K562 (cell line): ENCODE data around the gene FGF5. TPM values are rescaled to one million over a fixed set of nuclear protein-coding genes. Genes with fewer than 3 reads are reported as not detected.
A peak's percentile ranks its signal among the peaks of the same experiment; 100 is the strongest.

Experiments
- ATAC-seq: fragments of 200-7000 bp; cut with Tn5 transposase; 3 replicates; pipeline ENCODE4 v1.9.1; 2020; ENCODE audit warnings: moderate library complexity
- BruUV-seq: library from RNA; stranded (reverse); fragments of 400-500 nt; replicated peaks from 2 replicates; lab custom pipeline; 2021; lab: Mats Ljungman, UMichigan
- CTCF ChIA-PET: fragments of 300-600 bp; formaldehyde crosslinking; extraction: SDS; loops from one replicate; lab custom pipeline; 2021; ENCODE audit warnings: low intra/inter-chr PET ratio; lab: Yijun Ruan, JAX
- POLR2A ChIA-PET: fragments of 300-600, 350-650 bp; sonication (Branson Sonifier 250); formaldehyde crosslinking; extraction: SDS; loops from one replicate; lab custom pipeline; 2021; ENCODE audit warnings: antibody characterized with exemption, inconsistent platforms; lab: Yijun Ruan, JAX
- DNase-seq, 4 experiments: peaks; one replicate each; pipeline versions ENCODE4 v3.0.0 to v3.0.0-alpha.2; 2011 to 2018; ENCODE audit warnings: low spot score in 3 of 4, mixed read lengths in 3 of 4; ENCODE audit errors: extremely low read depth in 1 of 4
- FAIRE-seq: peaks from 2 replicates; lab custom pipeline; 2011; peaks lifted over from hg19 to GRCh38; lab: Jason Lieb, UNC
- H2AFZ ChIP-seq: 2 replicates; pipeline ENCODE4 v1.6.0; 2011; ENCODE audit warnings: low read depth, low read length, control low read depth, inconsistent platforms
- H3K27ac ChIP-seq: fragments of 200-600 bp; 3 replicates; pipeline ENCODE4 v1.8.0; 2011; ENCODE audit warnings: low read depth, mild to moderate bottlenecking, control low read depth, inconsistent platforms, low read length, moderate library complexity, mixed read lengths; ENCODE audit errors: extremely low read depth
- H3K27me3 ChIP-seq, 2 experiments: fragments of 300-600 bp in 1 of 2; 2 replicates in 1 of 2; 3 replicates in 1 of 2; pipeline versions ENCODE4 v1.6.0 to v1.8.0; 2011; ENCODE audit warnings: inconsistent platforms in 2 of 2, low read length in 2 of 2, mild to moderate bottlenecking in 1 of 2, mixed read lengths in 1 of 2, moderate library complexity in 1 of 2; ENCODE audit not compliant: control insufficient read depth in 2 of 2, insufficient read depth in 2 of 2
- H3K36me3 ChIP-seq: fragments of 300-600 bp; 3 replicates; pipeline ENCODE4 v1.8.0; 2011; ENCODE audit warnings: mild to moderate bottlenecking, low read length, inconsistent platforms; ENCODE audit not compliant: control insufficient read depth, insufficient read depth
- H3K4me1 ChIP-seq, 2 experiments: fragments of 200-600 bp in 1 of 2; replicated peaks in 1 of 2; 2 replicates in 1 of 2; 3 replicates in 1 of 2; pipeline versions ENCODE4 v1.5.1 to v1.8.0; 2011; ENCODE audit warnings: inconsistent platforms in 2 of 2, low read length in 2 of 2, mild to moderate bottlenecking in 1 of 2, mixed read lengths in 1 of 2, moderate library complexity in 1 of 2; ENCODE audit not compliant: control insufficient read depth in 2 of 2, insufficient read depth in 2 of 2
- H3K4me2 ChIP-seq: 2 replicates; pipeline ENCODE4 v1.6.1; 2011; ENCODE audit warnings: low read length, control low read depth, inconsistent platforms, mixed read lengths; ENCODE audit not compliant: insufficient read depth
- H3K4me3 ChIP-seq: fragments of 200-600 bp; sonication (generic), shearing (Covaris generic); 2 replicates; pipeline ENCODE4 v1.5.1; 2016; ENCODE audit warnings: control low read depth, inconsistent platforms
- H3K79me2 ChIP-seq: fragments of 200-600 bp; 3 replicates; pipeline ENCODE4 v1.8.0; 2011; ENCODE audit warnings: low read length, inconsistent platforms; ENCODE audit not compliant: control insufficient read depth, insufficient read depth
- H3K9ac ChIP-seq, 2 experiments: 2 replicates each; pipeline versions ENCODE4 v1.6.0 to v1.6.1; 2011; ENCODE audit warnings: low read depth in 2 of 2, low read length in 2 of 2, control low read depth in 1 of 2, inconsistent platforms in 1 of 2, mild to moderate bottlenecking in 1 of 2, mixed read lengths in 1 of 2; ENCODE audit not compliant: insufficient read depth in 1 of 2
- H3K9me1 ChIP-seq: one replicate; pipeline ENCODE4 v1.6.0; 2011; ENCODE audit warnings: inconsistent platforms, mild to moderate bottlenecking, low read length, moderate library complexity; ENCODE audit not compliant: control insufficient read depth, insufficient read depth
- H3K9me3 ChIP-seq: replicated peaks from 2 replicates; pipeline ENCODE4 v1.5.1; 2011; ENCODE audit warnings: low read depth, low read length, inconsistent platforms; ENCODE audit not compliant: control insufficient read depth, insufficient read depth
- H4K20me1 ChIP-seq: replicated peaks from 2 replicates; pipeline ENCODE4 v1.6.1; 2011; ENCODE audit warnings: low read length, inconsistent platforms, mixed read lengths; ENCODE audit not compliant: control insufficient read depth, insufficient read depth
- ERF ChIP-seq: fragments of 450-650 bp; formaldehyde crosslinking; IDR thresholded peaks from 2 replicates; pipeline ENCODE4 v1.4.0; 2020; ENCODE audit warnings: mild to moderate bottlenecking, mixed read lengths
- ESRRB ChIP-seq: fragments of 250-450 bp; sonication (Bioruptor Pico); IDR thresholded peaks from 2 replicates; pipeline ENCODE4 v1.5.0; 2020; ENCODE audit warnings: mild to moderate bottlenecking, moderate library complexity, borderline replicate concordance
- JUNB ChIP-seq: fragments of 450-650 bp; formaldehyde crosslinking; conservative IDR thresholded peaks from 2 replicates; pipeline ENCODE4 v1.4.0; 2020; ENCODE audit warnings: mild to moderate bottlenecking
- NBN ChIP-seq: fragments of 450-650 bp; IDR thresholded peaks from 2 replicates; pipeline ENCODE4 v1.6.1; 2016; ENCODE audit warnings: low read depth, mild to moderate bottlenecking
- POLR2G ChIP-seq: fragments of 200-400 bp; formaldehyde crosslinking; IDR thresholded peaks from 2 replicates; pipeline ENCODE4 v1.6.1; 2017; ENCODE audit warnings: low read depth, mild to moderate bottlenecking, antibody characterized with exemption, low read length, moderate library complexity
- RFX1 ChIP-seq: fragments of 450-650 bp; IDR thresholded peaks from 2 replicates; pipeline ENCODE4 v1.6.1; 2016; ENCODE audit warnings: mild to moderate bottlenecking, moderate library complexity
- RNF2 ChIP-seq: sonication (generic); IDR thresholded peaks from 2 replicates; pipeline ENCODE4 v1.6.1; 2016
- SMAD4 ChIP-seq: fragments of 250-450 bp; sonication (Bioruptor Pico); conservative IDR thresholded peaks from 2 replicates; pipeline ENCODE4 v1.8.0; 2021; ENCODE audit warnings: inconsistent platforms, mild to moderate bottlenecking, moderate library complexity
- XRCC3 ChIP-seq: fragments of 450-650 bp; IDR thresholded peaks from 2 replicates; pipeline ENCODE4 v1.6.1; 2017; ENCODE audit warnings: mild to moderate bottlenecking, moderate library complexity
- YY1 ChIP-seq, 3 experiments: IDR thresholded peaks; 2 replicates each; pipeline ENCODE4 v1.6.1; 2011; ENCODE audit warnings: low read length in 2 of 3, mild to moderate bottlenecking in 2 of 3, moderate library complexity in 2 of 3, borderline replicate concordance in 1 of 3, control low read depth in 1 of 3, low read depth in 1 of 3; ENCODE audit not compliant: insufficient read depth in 3 of 3, insufficient replicate concordance in 2 of 3, control insufficient read depth in 1 of 3, insufficient read length in 1 of 3; ENCODE audit errors: extremely low read depth in 1 of 3
- ZNF146 ChIP-seq: IDR thresholded peaks from one replicate; pipeline ENCODE4 v1.6.1; 2018; ENCODE audit warnings: missing compliant biosample characterization; ENCODE audit not compliant: unreplicated experiment
- ZNF24 ChIP-seq: fragments of 450-650 bp; IDR thresholded peaks from 2 replicates; pipeline ENCODE4 v1.6.1; 2016
- ZNF347 ChIP-seq: fragments of 450-650 bp; formaldehyde crosslinking; IDR thresholded peaks from 2 replicates; pipeline ENCODE4 v1.4.0; 2020; ENCODE audit warnings: low read depth, mild to moderate bottlenecking, moderate library complexity
- ZNF586 ChIP-seq: fragments of 450-650 bp; formaldehyde crosslinking; conservative IDR thresholded peaks from 2 replicates; pipeline ENCODE4 v1.4.0; 2020; ENCODE audit warnings: mild to moderate bottlenecking, moderate library complexity
- WGBS: fragments of 100-300 bp; shearing (Covaris generic); methylation state at CpG from one replicate; pipeline ENCODE4 v1.1.6; 2016; ENCODE audit warnings: low coverage, mixed read lengths; ENCODE audit not compliant: insufficient coverage; ENCODE audit errors: missing lambda C conversion rate; 5-methylcytosine and 5-hydroxymethylcytosine counted together
- in situ Hi-C: fragments of 300-500 bp; cut with MboI; formaldehyde crosslinking; loops from 4 replicates; pipeline ENCODE4 v1.15.0; 2018; ENCODE audit warnings: inconsistent platforms, mixed read lengths
- intact Hi-C: fragments of 100-400 bp; cut with micrococcal nuclease; formaldehyde crosslinking; loops from 2 replicates; pipeline ENCODE4 v1.14.2; 2022
- polyA plus RNA-seq, 8 experiments: library from polyadenylated mRNA; depleted of rRNA in 4 of 8; stranded (reverse) in 5 of 8; unstranded in 3 of 8; fragments of >200 nt; fragmentation: Nextera tagmentation in 2 of 8; fragmentation: Illumina TruSeq in 1 of 8; extraction: Ambion mirVana in 2 of 8; extraction: Trizol in 1 of 8; gene quantifications; 2 replicates each; pipeline versions ENCODE4 v1.2.1 to v1.2.3, GENCODE V29; 2011 to 2014; ENCODE audit warnings: inconsistent platforms in 1 of 8, missing spikeins in 1 of 8
- total RNA-seq, 7 experiments: library from RNA; depleted of rRNA in 6 of 7; stranded (reverse); fragments of >200 nt in 6 of 7; fragmentation: Illumina TruSeq in 2 of 7; extraction: Trizol in 2 of 7; gene quantifications; 2 replicates each; pipeline versions ENCODE4 v1.2.1 to v1.2.3, GENCODE V29; 2011 to 2021; ENCODE audit warnings: low replicate concordance in 1 of 7
- TF ChIP-seq, protein P1 (sequence below), 2 experiments: IDR thresholded peaks; 2 replicates each; pipeline ENCODE4 v1.6.1; 2012; ENCODE audit warnings: improper control_type of control experiment in 2 of 2, low read depth in 2 of 2, low read length in 2 of 2, borderline replicate concordance in 1 of 2
- TF ChIP-seq, protein P2 (sequence below): fragments of 250-450 bp; sonication (Bioruptor Pico); IDR thresholded peaks from 2 replicates; pipeline ENCODE4 v1.5.0; 2021

Gene FGF5
- total and polyA plus RNA-seq, 9 of the 15 experiments (the other 6 are each of a cell fraction or from before 2014, with no cell fraction given) = 0.38 to 2.7 (median 1.1) TPM

DNA sequence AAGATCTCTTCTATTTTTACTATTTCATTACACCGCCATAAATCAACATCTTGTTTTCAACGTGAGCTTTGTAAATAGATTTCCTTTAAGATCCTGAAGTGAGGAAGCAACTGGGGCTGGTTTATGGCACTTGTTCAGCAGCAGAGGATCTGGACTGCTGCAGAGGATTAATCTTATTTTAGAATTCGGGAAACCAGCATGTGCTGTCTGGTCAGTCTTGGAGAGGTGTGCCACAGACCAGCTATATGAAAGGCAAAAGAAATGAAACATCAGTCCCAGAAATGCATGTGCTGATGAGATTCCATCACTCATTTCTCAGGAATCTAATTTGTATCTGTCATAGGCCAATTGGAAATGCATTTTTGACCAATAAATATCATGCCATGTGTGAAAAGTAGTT, 45.8 kb upstream of the FGF5 start:
- Histone ChIP-seq H3K9me1 (no peaks in the 10 kb centered on the region), H3K79me2 (no peaks in the 10 kb centered on the region), H4K20me1 (no peaks in the 10 kb centered on the region), H3K4me1 (peaks cover 0 to 6% of the 10 kb centered on the region in 2 experiments; a peak in 2 of 5 replicates), H3K4me2 (no peak overlapping the region), H2AFZ (peak overlapping the region; percentile 46; the same call in 1 of the 2 replicates), H3K27ac (no peak overlapping the region), H3K36me3 (no peaks in the 10 kb centered on the region), H3K9me3 (no peaks in the 10 kb centered on the region), H3K27me3 (no peaks in the 10 kb centered on the region), H3K4me3 (no peak overlapping the region), H3K9ac (no peak overlapping the region)
- TF ChIP-seq NBN (no peak), ZNF24 (no peak), RNF2 (no peak), ERF (CRISPR knock-in tag) (no peak), ZNF347 (CRISPR knock-in tag) (no peak), RFX1 (no peak), ESRRB (CRISPR knock-in tag) (no peak), ZNF146 (CRISPR knock-in tag) (no peak), POLR2G (no peak), YY1 (IDR thresholded peaks at IDR 0.05; ENCODE audit: borderline replicate concordance in 1 of 3, control insufficient read depth in 1 of 3, extremely low read depth in 1 of 3, insufficient read depth in 3 of 3, insufficient read length in 1 of 3, insufficient replicate concordance in 2 of 3, low read depth in 1 of 3, low read length in 2 of 3) (no peak), JUNB (CRISPR knock-in tag) (no peak), SMAD4 (CRISPR knock-in tag) (no peak), XRCC3 (no peak), ZNF586 (CRISPR knock-in tag) (no peak)
- TF ChIP-seq, protein P1, sequence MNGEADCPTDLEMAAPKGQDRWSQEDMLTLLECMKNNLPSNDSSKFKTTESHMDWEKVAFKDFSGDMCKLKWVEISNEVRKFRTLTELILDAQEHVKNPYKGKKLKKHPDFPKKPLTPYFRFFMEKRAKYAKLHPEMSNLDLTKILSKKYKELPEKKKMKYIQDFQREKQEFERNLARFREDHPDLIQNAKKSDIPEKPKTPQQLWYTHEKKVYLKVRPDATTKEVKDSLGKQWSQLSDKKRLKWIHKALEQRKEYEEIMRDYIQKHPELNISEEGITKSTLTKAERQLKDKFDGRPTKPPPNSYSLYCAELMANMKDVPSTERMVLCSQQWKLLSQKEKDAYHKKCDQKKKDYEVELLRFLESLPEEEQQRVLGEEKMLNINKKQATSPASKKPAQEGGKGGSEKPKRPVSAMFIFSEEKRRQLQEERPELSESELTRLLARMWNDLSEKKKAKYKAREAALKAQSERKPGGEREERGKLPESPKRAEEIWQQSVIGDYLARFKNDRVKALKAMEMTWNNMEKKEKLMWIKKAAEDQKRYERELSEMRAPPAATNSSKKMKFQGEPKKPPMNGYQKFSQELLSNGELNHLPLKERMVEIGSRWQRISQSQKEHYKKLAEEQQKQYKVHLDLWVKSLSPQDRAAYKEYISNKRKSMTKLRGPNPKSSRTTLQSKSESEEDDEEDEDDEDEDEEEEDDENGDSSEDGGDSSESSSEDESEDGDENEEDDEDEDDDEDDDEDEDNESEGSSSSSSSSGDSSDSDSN (IDR thresholded peaks at IDR 0.05; ENCODE audit: borderline replicate concordance in 1 of 2, low read depth in 2 of 2, low read length in 2 of 2) = no peak
- TF ChIP-seq, protein P2, sequence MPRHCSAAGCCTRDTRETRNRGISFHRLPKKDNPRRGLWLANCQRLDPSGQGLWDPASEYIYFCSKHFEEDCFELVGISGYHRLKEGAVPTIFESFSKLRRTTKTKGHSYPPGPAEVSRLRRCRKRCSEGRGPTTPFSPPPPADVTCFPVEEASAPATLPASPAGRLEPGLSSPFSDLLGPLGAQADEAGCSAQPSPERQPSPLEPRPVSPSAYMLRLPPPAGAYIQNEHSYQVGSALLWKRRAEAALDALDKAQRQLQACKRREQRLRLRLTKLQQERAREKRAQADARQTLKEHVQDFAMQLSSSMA (CRISPR knock-in tag) = no peak
- ChIA-PET POLR2A (interaction anchor here (0.9 to 1.3 kb wide), 2 partner anchors 149 to 180 kb away, joined by 3 to 5 read pairs; no protein-coding TSS in a partner anchor), CTCF (interaction anchor here (0.7 to 1.0 kb wide), 3 partner anchors 115 to 140 kb away, joined by 3 read pairs; partner anchors contain the start of gene CFAP299)
- ATAC-seq (peak; percentile 26; the same call in 2 of the 3 replicates), FAIRE-seq (no peak), DNase-seq (no peak)
- intact Hi-C loops (loop anchor here (1.0 kb wide), 1 partner anchor 116 kb away; no protein-coding TSS in a partner anchor), in situ Hi-C loops (no loop called here)
- no TSS peak for BruUV-seq
- WGBS = 7% methylated on average over 3 of the region's 3 CpGs
